Measurements from ENCODE around the gene APLN. TPM values are rescaled to one million over a fixed set of nuclear protein-coding genes. Genes with fewer than 3 reads are reported as not detected.
A peak's percentile ranks its signal among the peaks of the same experiment; 100 is the strongest.

Gene APLN
- total and polyA plus RNA-seq, 5 donors from 2014 or later = not detected

DNA sequence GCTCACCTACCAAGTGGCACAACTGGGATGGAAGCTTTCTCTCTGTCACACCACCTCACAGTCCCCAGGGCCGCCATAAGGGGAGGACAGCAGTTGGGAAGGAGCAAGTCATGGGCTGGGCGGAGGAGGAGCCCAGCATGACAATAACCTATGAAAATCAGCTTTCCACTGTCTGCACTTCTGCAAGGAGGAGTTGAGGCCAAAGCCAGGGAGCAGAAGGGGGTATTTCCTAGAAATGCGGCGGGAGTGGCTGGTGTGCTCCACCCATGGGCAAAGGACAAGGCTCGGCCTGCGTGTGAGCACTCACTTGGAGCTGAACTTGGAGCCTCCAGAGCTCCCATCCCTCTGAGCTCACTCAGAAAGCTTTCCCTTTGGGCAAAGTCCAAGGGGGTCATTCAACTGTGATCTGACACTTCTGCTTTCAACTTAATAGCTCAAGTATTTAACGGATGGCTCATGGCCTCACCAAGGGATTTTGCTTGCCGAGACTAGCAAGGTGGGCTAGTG, 18.5 kb downstream of the APLN start:
- DNase-seq (no peak), ATAC-seq (ENCODE audit: low read depth in 2 of 2) (no peak)
- Mint-ChIP-seq H3K27me3 (no peaks in the 10 kb centered on the region), H3K9me3 (peaks cover 0 to 1% (median 0%) of the 10 kb centered on the region in 7 donors), H3K4me3 (no peak overlapping the region), H3K4me1 (peaks cover 0 to 6% (median 3%) of the 10 kb centered on the region in 4 donors), H3K36me3 (no peaks in the 10 kb centered on the region), H3K27ac (no peak overlapping the region)
- Histone ChIP-seq H3K27me3 (ENCODE audit: control insufficient read depth, insufficient read depth, low read length) (no peaks in the 10 kb centered on the region), H3K36me3 (ENCODE audit: control insufficient read depth, insufficient read depth, low read length) (no peaks in the 10 kb centered on the region), H3K9me3 (ENCODE audit: control insufficient read depth in 2 of 2, low read length in 2 of 2) (no peaks in the 10 kb centered on the region), H3K4me3 (ENCODE audit: low read depth, low read length) (no peak overlapping the region), H3K27ac (ENCODE audit: insufficient read depth, low read length, poor library complexity, severe bottlenecking) (no peak overlapping the region), H3K4me1 (ENCODE audit: control insufficient read depth, insufficient read depth, low read length, poor library complexity, severe bottlenecking) (peaks cover 3% of the 10 kb centered on the region)

DNA sequence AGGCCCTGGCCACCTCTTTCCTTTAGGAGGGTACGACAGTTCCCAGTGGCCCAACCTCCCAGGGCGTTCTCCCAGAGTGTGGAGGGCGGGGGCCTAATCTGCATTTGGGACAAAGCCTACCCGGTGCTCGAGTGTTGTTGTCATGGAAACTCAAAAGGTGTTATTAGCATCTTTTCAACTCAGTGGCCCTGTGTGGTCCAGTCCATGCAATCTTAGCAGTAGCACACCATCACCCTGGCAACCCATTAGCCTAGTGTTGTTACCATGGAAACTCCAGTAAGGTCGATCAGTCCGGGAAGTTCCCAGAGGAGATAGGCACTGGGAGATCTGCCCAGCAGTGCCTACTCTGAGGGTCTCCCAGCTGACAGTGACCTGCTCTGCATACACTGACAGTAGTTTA, 20.2 kb downstream of the APLN start:
- peaks cover 3% of the 10 kb centered on the region for H3K4me1 ChIP-seq (ENCODE audit: control insufficient read depth, insufficient read depth, low read length, poor library complexity, severe bottlenecking)
- no peak overlapping the region for H3K27ac Mint-ChIP-seq
- DNase-seq = no peak
- no peak overlapping the region for H3K4me3 ChIP-seq (ENCODE audit: low read depth, low read length)
- no peak overlapping the region for H3K27ac ChIP-seq (ENCODE audit: insufficient read depth, low read length, poor library complexity, severe bottlenecking)
- H3K36me3 Mint-ChIP-seq = no peaks in the 10 kb centered on the region
- peaks cover 0 to 6% (median 3%) of the 10 kb centered on the region in 4 donors for H3K4me1 Mint-ChIP-seq
- no peaks in the 10 kb centered on the region for H3K9me3 ChIP-seq (ENCODE audit: control insufficient read depth in 2 of 2, low read length in 2 of 2)
- H3K9me3 Mint-ChIP-seq = peaks cover 0 to 1% (median 0%) of the 10 kb centered on the region in 7 donors
- no peaks in the 10 kb centered on the region for H3K36me3 ChIP-seq (ENCODE audit: control insufficient read depth, insufficient read depth, low read length)
- no peaks in the 10 kb centered on the region for H3K27me3 Mint-ChIP-seq
- H3K4me3 Mint-ChIP-seq = no peak overlapping the region
- no peaks in the 10 kb centered on the region for H3K27me3 ChIP-seq (ENCODE audit: control insufficient read depth, insufficient read depth, low read length)
- no peak for ATAC-seq (ENCODE audit: low read depth in 2 of 2)

DNA sequence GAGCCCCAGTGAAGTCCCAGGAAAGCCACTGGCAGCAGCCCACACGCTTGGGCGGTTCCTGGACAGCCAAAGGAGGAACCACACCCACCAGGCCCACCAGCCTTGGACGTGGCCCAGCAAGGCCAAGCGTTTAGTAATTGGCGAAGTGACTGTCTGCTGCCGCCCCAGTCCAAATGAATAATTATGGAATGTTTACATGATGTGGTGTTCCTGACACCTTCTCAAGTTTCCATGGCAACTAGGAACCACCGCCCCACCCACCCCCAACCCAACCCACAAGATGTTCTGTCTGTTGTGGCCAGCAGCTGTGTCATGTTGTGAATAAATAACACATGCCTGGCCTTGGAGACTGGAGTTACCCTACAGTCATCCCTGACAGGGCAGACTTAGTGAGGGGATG, 22.3 kb downstream of the APLN start:
- H3K9me3 ChIP-seq (ENCODE audit: control insufficient read depth in 2 of 2, low read length in 2 of 2) = no peaks in the 10 kb centered on the region
- H3K4me1 ChIP-seq (ENCODE audit: control insufficient read depth, insufficient read depth, low read length, poor library complexity, severe bottlenecking) = peaks cover 2% of the 10 kb centered on the region
- ATAC-seq (ENCODE audit: low read depth in 2 of 2) = no peak
- Mint-ChIP-seq H3K4me1 (peaks cover 0 to 3% (median under 1%) of the 10 kb centered on the region in 4 donors), H3K27ac (no peak overlapping the region), H3K9me3 (peaks cover 0 to 1% (median 0%) of the 10 kb centered on the region in 7 donors), H3K27me3 (no peaks in the 10 kb centered on the region), H3K36me3 (no peaks in the 10 kb centered on the region), H3K4me3 (no peak overlapping the region)
- H3K4me3 ChIP-seq (ENCODE audit: low read depth, low read length) = no peak overlapping the region
- no peak overlapping the region for H3K27ac ChIP-seq (ENCODE audit: insufficient read depth, low read length, poor library complexity, severe bottlenecking)
- H3K36me3 ChIP-seq (ENCODE audit: control insufficient read depth, insufficient read depth, low read length) = no peaks in the 10 kb centered on the region
- H3K27me3 ChIP-seq (ENCODE audit: control insufficient read depth, insufficient read depth, low read length) = no peaks in the 10 kb centered on the region
- no peak for DNase-seq

DNA sequence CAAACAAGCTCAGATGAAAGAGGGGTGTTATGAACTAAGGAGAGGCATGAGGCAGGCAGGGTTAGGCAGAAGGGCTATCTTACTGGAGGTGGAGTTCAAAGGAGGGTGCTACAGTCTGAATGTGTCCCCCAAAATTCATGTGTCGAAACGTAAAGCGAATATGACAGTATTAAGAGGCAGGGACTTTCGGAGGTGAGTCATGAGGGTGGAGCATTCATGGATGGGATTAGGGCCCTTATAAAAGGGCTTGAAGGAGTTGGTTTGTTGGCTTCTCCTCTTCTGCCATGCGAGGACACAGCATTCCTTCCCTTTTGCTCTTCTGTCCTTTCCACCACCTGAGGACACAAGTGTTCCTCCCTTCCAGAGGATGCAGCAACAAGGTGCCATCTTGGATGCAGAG, 22.9 kb downstream of the APLN start:
- no peaks in the 10 kb centered on the region for H3K9me3 ChIP-seq (ENCODE audit: control insufficient read depth in 2 of 2, low read length in 2 of 2)
- DNase-seq = no peak
- Mint-ChIP-seq H3K9me3 (peaks cover 0 to 1% (median 0%) of the 10 kb centered on the region in 7 donors), H3K27me3 (no peaks in the 10 kb centered on the region), H3K36me3 (no peaks in the 10 kb centered on the region), H3K4me3 (no peak overlapping the region), H3K27ac (peak overlapping the region in 2 of 3 donors; percentile 8 to 80), H3K4me1 (no peaks in the 10 kb centered on the region)
- no peaks in the 10 kb centered on the region for H3K27me3 ChIP-seq (ENCODE audit: control insufficient read depth, insufficient read depth, low read length)
- no peak for ATAC-seq (ENCODE audit: low read depth in 2 of 2)
- no peak overlapping the region for H3K4me3 ChIP-seq (ENCODE audit: low read depth, low read length)
- no peaks in the 10 kb centered on the region for H3K36me3 ChIP-seq (ENCODE audit: control insufficient read depth, insufficient read depth, low read length)
- no peaks in the 10 kb centered on the region for H3K4me1 ChIP-seq (ENCODE audit: control insufficient read depth, insufficient read depth, low read length, poor library complexity, severe bottlenecking)
- H3K27ac ChIP-seq (ENCODE audit: insufficient read depth, low read length, poor library complexity, severe bottlenecking) = no peak overlapping the region

DNA sequence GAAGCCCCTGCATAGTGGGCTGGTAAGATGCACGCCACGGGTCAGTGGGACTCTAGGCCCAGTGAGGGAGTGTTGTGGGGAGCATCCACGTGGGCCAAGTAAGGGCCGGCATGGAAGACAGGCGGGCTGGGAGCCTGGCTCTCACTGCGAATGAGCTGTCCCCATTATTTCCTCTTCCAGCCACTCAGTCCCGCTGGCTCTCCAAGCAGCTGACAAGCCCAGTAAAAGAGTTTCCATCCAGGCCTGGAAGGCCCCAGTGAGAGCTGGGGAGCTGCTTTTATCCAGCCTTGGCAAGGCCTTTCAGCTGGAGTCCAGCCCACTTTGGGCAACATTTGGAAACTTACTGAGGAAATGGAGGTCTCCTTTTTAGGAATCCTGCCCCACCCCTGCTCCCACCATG, 24.9 kb downstream of the APLN start:
- DNase-seq (no peak), ATAC-seq (ENCODE audit: low read depth in 2 of 2) (no peak)
- Histone ChIP-seq H3K36me3 (ENCODE audit: control insufficient read depth, insufficient read depth, low read length) (no peaks in the 10 kb centered on the region), H3K4me1 (ENCODE audit: control insufficient read depth, insufficient read depth, low read length, poor library complexity, severe bottlenecking) (no peaks in the 10 kb centered on the region), H3K27ac (ENCODE audit: insufficient read depth, low read length, poor library complexity, severe bottlenecking) (no peak overlapping the region), H3K4me3 (ENCODE audit: low read depth, low read length) (no peak overlapping the region), H3K27me3 (ENCODE audit: control insufficient read depth, insufficient read depth, low read length) (no peaks in the 10 kb centered on the region), H3K9me3 (ENCODE audit: control insufficient read depth in 2 of 2, low read length in 2 of 2) (no peaks in the 10 kb centered on the region)
- Mint-ChIP-seq H3K27me3 (no peaks in the 10 kb centered on the region), H3K27ac (no peak overlapping the region), H3K9me3 (peaks cover 0 to 1% (median 0%) of the 10 kb centered on the region in 7 donors), H3K4me3 (no peak overlapping the region), H3K4me1 (peaks cover 0 to 12% (median 7%) of the 10 kb centered on the region in 4 donors), H3K36me3 (no peaks in the 10 kb centered on the region)

DNA sequence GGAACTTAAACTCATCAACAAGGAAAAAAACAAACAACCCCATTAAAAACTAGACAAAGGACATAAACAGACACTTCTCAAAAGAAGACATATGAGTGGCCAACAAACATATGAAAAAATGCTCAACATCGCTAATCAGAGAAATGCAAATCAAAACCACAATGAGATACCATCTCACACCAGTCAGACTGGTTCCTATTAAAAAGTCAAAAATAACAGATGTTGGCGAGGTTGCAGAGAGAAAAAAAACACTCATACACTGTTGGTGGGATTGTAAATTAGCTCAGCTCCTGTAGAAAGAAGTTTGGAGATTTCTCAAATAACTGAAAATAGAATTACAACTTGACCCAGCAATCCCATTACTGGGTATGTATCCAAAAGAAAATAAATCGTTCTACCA, 28.7 kb downstream of the APLN start:
- Histone ChIP-seq H3K4me1 (ENCODE audit: control insufficient read depth, insufficient read depth, low read length, poor library complexity, severe bottlenecking) (no peaks in the 10 kb centered on the region), H3K27me3 (ENCODE audit: control insufficient read depth, insufficient read depth, low read length) (no peaks in the 10 kb centered on the region), H3K9me3 (ENCODE audit: control insufficient read depth in 2 of 2, low read length in 2 of 2) (no peaks in the 10 kb centered on the region), H3K27ac (ENCODE audit: insufficient read depth, low read length, poor library complexity, severe bottlenecking) (no peak overlapping the region), H3K36me3 (ENCODE audit: control insufficient read depth, insufficient read depth, low read length) (no peaks in the 10 kb centered on the region), H3K4me3 (ENCODE audit: low read depth, low read length) (peak overlapping the region; percentile 18)
- Mint-ChIP-seq H3K4me1 (peaks cover 0 to 12% (median 7%) of the 10 kb centered on the region in 4 donors), H3K27me3 (no peaks in the 10 kb centered on the region), H3K27ac (no peak overlapping the region), H3K36me3 (no peaks in the 10 kb centered on the region), H3K4me3 (no peak overlapping the region), H3K9me3 (no peaks in the 10 kb centered on the region)
- DNase-seq (peak in 2 of 3 donors; percentile 8 to 18), ATAC-seq (ENCODE audit: low read depth in 2 of 2) (no peak)

DNA sequence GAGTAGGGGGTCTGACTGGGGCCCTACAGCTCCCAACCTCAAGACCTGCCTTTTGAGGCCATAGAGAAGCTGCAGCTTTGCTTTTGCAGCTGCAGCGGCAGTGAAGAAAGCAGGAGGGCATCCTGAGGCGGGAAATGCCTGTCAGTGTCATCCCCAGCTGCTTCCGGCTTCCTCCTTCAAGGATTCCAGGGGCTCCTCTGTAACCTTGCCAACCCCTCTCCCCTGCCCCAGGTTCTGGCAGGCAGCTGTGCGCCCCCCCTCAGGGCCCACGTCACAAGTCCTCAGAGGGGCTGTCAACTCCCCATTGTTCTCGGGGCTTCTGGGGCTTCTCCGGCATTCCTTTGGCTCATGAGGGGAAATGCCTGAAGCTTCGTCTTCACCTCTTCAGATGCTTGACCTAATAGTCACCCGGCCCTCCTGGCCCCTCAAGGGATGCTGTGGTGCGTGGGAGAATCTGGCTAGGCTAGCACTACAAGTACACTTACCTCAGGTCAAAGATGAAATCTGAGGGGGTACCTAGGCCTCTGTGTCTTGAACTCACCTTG, 31.9 kb downstream of the APLN start:
- H3K36me3 Mint-ChIP-seq = no peaks in the 10 kb centered on the region
- no peaks in the 10 kb centered on the region for H3K36me3 ChIP-seq (ENCODE audit: control insufficient read depth, insufficient read depth, low read length)
- H3K27me3 ChIP-seq (ENCODE audit: control insufficient read depth, insufficient read depth, low read length) = no peaks in the 10 kb centered on the region
- H3K27ac Mint-ChIP-seq = no peak overlapping the region
- ATAC-seq (ENCODE audit: low read depth in 2 of 2) = no peak
- H3K27me3 Mint-ChIP-seq = no peaks in the 10 kb centered on the region
- no peaks in the 10 kb centered on the region for H3K4me1 ChIP-seq (ENCODE audit: control insufficient read depth, insufficient read depth, low read length, poor library complexity, severe bottlenecking)
- H3K9me3 ChIP-seq (ENCODE audit: control insufficient read depth in 2 of 2, low read length in 2 of 2) = no peaks in the 10 kb centered on the region
- H3K4me3 ChIP-seq (ENCODE audit: low read depth, low read length) = no peak overlapping the region
- H3K4me3 Mint-ChIP-seq = no peak overlapping the region
- no peaks in the 10 kb centered on the region for H3K9me3 Mint-ChIP-seq
- DNase-seq = no peak
- no peak overlapping the region for H3K27ac ChIP-seq (ENCODE audit: insufficient read depth, low read length, poor library complexity, severe bottlenecking)
- peaks cover 0 to 12% (median 7%) of the 10 kb centered on the region in 4 donors for H3K4me1 Mint-ChIP-seq

DNA sequence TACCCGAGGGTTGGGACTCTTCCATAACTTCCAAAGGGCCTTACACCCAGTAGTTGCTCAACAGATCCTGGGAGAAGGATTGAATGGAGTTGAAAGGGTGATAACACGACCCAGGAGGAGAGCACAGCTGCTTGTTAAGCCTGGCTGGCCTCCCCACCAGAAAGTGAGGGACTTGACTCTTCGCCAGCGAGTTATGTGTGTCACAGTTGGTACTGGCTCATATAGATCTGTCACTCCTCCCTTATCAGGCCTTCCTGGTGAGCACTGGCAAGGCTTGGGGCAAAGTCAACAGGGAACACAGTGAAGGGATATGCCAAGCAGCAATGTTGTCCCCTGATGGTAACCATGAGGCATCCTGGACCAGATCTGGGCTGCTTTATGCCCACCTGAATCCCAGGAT, 35.8 kb downstream of the APLN start:
- no peak overlapping the region for H3K4me3 Mint-ChIP-seq
- no peaks in the 10 kb centered on the region for H3K9me3 Mint-ChIP-seq
- no peaks in the 10 kb centered on the region for H3K36me3 ChIP-seq (ENCODE audit: control insufficient read depth, insufficient read depth, low read length)
- peak overlapping the region in 1 of 3 donors; percentile 63 for H3K27ac Mint-ChIP-seq
- no peak overlapping the region for H3K4me3 ChIP-seq (ENCODE audit: low read depth, low read length)
- no peak overlapping the region for H3K27ac ChIP-seq (ENCODE audit: insufficient read depth, low read length, poor library complexity, severe bottlenecking)
- no peaks in the 10 kb centered on the region for H3K4me1 Mint-ChIP-seq
- ATAC-seq (ENCODE audit: low read depth in 2 of 2) (no peak), DNase-seq (no peak)
- no peaks in the 10 kb centered on the region for H3K27me3 Mint-ChIP-seq
- H3K9me3 ChIP-seq (ENCODE audit: control insufficient read depth in 2 of 2, low read length in 2 of 2) = no peaks in the 10 kb centered on the region
- H3K27me3 ChIP-seq (ENCODE audit: control insufficient read depth, insufficient read depth, low read length) = no peaks in the 10 kb centered on the region
- no peaks in the 10 kb centered on the region for H3K4me1 ChIP-seq (ENCODE audit: control insufficient read depth, insufficient read depth, low read length, poor library complexity, severe bottlenecking)
- no peaks in the 10 kb centered on the region for H3K36me3 Mint-ChIP-seq

All from CD4-positive, CD25-positive, alpha-beta regulatory T cell (primary cell).